Activated naive CD4-positive, alpha-beta T cell treated with anti-CD3 and anti-CD28 coated beads, Interleukin-2, amount 50 U/mL, for 24 hours (primary cell): ENCODE data around the gene PLA2G1B.
"Not testable (repeated sequence)": the region's sequence is repeated elsewhere in the genome, so short reads cannot be mapped to it uniquely, and the experiment has no call there.

ENCODE experiments used
- H3K27ac Mint-ChIP-seq: one replicate; pipeline ENCODE4 v1.8.0; 2021; ENCODE audit warnings: mild to moderate bottlenecking, mixed read lengths
- H3K27me3 Mint-ChIP-seq: one replicate; pipeline ENCODE4 v1.8.0; 2021; ENCODE audit warnings: mixed read lengths
- H3K36me3 Mint-ChIP-seq: one replicate; pipeline ENCODE4 v1.8.0; 2021; ENCODE audit warnings: mixed read lengths
- H3K4me1 Mint-ChIP-seq: one replicate; pipeline ENCODE4 v1.8.0; 2021; ENCODE audit warnings: mixed read lengths
- H3K4me3 Mint-ChIP-seq: one replicate; pipeline ENCODE4 v1.8.0; 2021; ENCODE audit warnings: mild to moderate bottlenecking, mixed read lengths
- H3K9me3 Mint-ChIP-seq: one replicate; pipeline ENCODE4 v1.8.0; 2021; ENCODE audit warnings: mixed read lengths

Gene PLA2G1B

DNA sequence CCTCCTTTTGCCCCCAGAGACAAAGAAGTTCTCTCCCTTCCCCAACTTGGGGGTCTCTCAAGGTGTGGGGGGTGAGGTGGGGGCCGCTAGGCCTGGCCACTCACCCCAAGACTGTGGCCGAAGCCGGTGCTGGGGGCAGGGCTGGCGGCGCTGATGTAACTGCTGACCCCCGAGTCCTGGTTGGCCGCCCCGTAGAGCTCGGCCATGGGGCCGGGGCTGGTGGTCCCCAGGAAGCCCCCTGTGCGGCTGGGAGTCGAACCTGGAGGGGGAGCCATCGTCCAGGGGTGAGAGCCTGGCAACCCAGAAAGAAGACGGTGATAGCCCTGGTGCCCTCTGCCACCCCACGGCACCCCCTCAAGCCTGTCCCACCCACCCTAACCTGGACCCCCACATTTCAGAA is 18.5 kb upstream of the PLA2G1B start:
- peak overlapping the region; percentile 37 for H3K27ac Mint-ChIP-seq
- H3K4me3 Mint-ChIP-seq: no peak overlapping the region
- no peaks in the 10 kb centered on the region for H3K4me1 Mint-ChIP-seq
- no peaks in the 10 kb centered on the region for H3K9me3 Mint-ChIP-seq
- no peaks in the 10 kb centered on the region for H3K27me3 Mint-ChIP-seq
- no peaks in the 10 kb centered on the region for H3K36me3 Mint-ChIP-seq

DNA sequence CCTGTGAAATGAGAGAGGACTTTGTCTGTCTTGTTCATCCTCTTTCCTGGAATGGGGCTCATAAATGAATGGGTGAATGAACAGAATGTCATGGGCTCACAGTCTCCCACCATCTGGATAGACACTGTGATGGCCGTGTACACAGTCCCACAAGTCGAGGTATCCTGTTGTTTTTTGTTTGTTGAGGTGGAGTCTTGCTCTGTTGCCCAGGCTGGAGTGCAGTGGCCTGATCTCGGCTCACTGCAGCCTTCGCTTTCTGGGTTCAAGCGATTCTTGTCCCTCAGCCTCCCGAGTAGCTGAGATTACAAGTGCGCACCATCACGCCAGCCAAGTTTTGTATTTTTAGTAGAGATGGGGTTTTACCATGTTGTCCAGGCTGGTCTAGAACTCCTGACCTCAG is 16.1 kb upstream of the PLA2G1B start:
- Mint-ChIP-seq H3K36me3 (no peaks in the 10 kb centered on the region), H3K9me3 (no peaks in the 10 kb centered on the region), H3K4me3 (no peak overlapping the region), H3K27ac (no peak overlapping the region), H3K27me3 (no peaks in the 10 kb centered on the region), H3K4me1 (no peaks in the 10 kb centered on the region)

GRCh38 chr12:120343039-120343537 is 15.5 kb upstream of the PLA2G1B start:
- no peak overlapping the region for H3K27ac Mint-ChIP-seq
- H3K27me3 Mint-ChIP-seq: no peaks in the 10 kb centered on the region
- H3K4me3 Mint-ChIP-seq: no peak overlapping the region
- peaks cover under 1% of the 10 kb centered on the region for H3K9me3 Mint-ChIP-seq
- H3K4me1 Mint-ChIP-seq: no peaks in the 10 kb centered on the region
- H3K36me3 Mint-ChIP-seq: no peaks in the 10 kb centered on the region

DNA sequence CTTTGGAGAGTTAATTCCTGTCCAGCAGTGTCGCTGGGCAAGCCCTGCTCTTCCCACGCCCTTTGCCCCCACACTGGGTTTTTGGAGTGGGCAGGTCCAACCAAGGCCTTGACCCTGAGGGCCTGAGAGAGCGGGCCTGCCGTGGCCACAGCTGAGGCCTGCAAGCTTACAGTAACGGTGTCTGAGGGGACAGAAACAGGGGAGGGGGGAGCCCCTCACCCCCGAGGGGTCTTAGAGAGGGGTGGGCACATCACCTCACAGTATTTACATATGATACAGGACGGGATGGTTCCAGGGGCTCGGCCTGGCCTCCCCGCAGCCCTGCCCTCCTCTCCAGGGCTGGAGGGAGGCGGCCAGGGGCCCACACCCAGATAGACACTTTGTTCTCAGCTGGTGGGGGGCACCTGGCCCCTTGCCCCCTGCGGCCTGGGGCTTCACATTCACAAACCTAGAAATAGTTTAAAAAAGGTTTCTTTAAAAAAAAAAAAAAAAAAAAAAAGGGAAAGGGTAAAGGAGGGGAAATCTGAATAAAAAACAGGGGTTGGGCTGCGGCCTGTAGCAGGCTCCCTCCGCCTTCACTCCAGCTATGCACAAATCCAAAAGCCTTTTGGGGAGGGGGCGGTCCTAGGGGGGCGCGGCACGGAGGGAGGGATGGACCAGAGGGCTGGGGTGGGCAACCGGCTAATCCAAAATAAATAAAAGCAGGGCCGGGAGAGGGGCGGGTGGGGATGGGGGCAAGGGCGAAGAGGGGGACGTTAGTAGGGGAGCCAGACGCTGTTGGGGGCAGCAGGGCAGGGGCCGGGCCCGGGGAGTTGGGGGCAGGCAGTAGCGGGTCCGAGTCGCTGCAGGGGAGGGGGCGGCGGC is 14.8 kb upstream of the PLA2G1B start:
- H3K4me3 Mint-ChIP-seq: no peak overlapping the region
- H3K27me3 Mint-ChIP-seq: no peaks in the 10 kb centered on the region
- H3K36me3 Mint-ChIP-seq: peaks cover 3% of the 10 kb centered on the region
- no peak overlapping the region for H3K27ac Mint-ChIP-seq
- H3K4me1 Mint-ChIP-seq: no peaks in the 10 kb centered on the region
- H3K9me3 Mint-ChIP-seq: peaks cover 7% of the 10 kb centered on the region

- H3K27ac Mint-ChIP-seq: no peak overlapping the region
- peaks cover 16% of the 10 kb centered on the region for H3K9me3 Mint-ChIP-seq
- no peak overlapping the region for H3K4me3 Mint-ChIP-seq
- peaks cover 4% of the 10 kb centered on the region for H3K36me3 Mint-ChIP-seq
- no peaks in the 10 kb centered on the region for H3K4me1 Mint-ChIP-seq
- no peaks in the 10 kb centered on the region for H3K27me3 Mint-ChIP-seq
These were observed 11.7 kb upstream of the PLA2G1B start for GRCh38 chr12:120339256-120339655.

- H3K27ac Mint-ChIP-seq: no peak overlapping the region
- H3K4me1 Mint-ChIP-seq: no peaks in the 10 kb centered on the region
- no peak overlapping the region for H3K4me3 Mint-ChIP-seq
- peaks cover 16% of the 10 kb centered on the region for H3K9me3 Mint-ChIP-seq
- peaks cover 4% of the 10 kb centered on the region for H3K36me3 Mint-ChIP-seq
- H3K27me3 Mint-ChIP-seq: no peaks in the 10 kb centered on the region
These were observed 10.2 kb upstream of the PLA2G1B start for GRCh38 chr12:120337730-120338129.

DNA sequence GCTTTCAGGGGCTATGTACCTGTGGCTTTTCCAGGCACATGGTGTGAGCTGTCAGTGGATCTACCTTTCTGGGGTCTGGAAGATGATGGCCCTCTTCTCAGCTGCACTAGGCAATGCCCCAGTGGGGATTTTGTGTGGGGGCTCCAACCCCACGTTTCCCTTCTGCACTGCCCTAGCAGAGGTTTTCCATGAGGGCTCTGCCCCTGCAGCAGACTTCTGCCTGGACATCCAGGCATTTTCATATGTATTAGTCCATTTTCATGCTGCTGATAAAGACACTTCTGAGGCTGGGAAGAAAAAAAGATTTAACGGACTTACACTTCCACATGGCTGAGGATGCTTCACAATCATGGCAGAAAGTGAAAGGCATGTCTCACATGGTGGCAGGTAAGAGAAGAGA is 8.8 kb upstream of the PLA2G1B start:
- not testable (repeated sequence) for H3K36me3 Mint-ChIP-seq, H3K4me3 Mint-ChIP-seq, H3K27me3 Mint-ChIP-seq, H3K4me1 Mint-ChIP-seq, H3K27ac Mint-ChIP-seq
- peaks cover 16% of the 10 kb centered on the region for H3K9me3 Mint-ChIP-seq

DNA sequence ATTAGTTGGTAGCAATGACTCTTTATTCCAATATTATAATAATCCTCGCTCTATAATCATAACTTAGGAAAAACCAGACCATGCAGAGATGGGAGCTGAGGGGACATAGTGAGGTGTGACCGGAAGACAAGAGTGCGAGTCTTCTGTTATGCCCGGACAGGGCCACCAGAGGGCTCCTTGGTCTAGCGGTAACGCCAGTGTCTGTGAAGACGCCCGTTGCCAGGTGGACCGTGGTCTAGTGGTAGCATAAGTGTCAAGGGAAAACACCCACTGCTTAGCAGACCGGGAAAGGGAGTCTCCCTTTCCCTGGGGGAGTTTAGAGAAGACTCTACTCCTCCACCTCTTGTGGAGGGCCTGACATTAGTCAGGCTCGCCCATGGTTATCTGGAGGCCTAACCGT is 7.9 kb upstream of the PLA2G1B start:
- H3K27me3 Mint-ChIP-seq, H3K27ac Mint-ChIP-seq, H3K36me3 Mint-ChIP-seq, H3K4me3 Mint-ChIP-seq, H3K4me1 Mint-ChIP-seq: not testable (repeated sequence)
- H3K9me3 Mint-ChIP-seq: peaks cover 16% of the 10 kb centered on the region

GRCh38 chr12:120332523-120332922 is 4.9 kb upstream of the PLA2G1B start:
- H3K4me1 Mint-ChIP-seq: no peaks in the 10 kb centered on the region
- H3K4me3 Mint-ChIP-seq: no peak overlapping the region
- peaks cover 2% of the 10 kb centered on the region for H3K36me3 Mint-ChIP-seq
- no peak overlapping the region for H3K27ac Mint-ChIP-seq
- H3K27me3 Mint-ChIP-seq: no peaks in the 10 kb centered on the region
- H3K9me3 Mint-ChIP-seq: peaks cover 9% of the 10 kb centered on the region

GRCh38 chr12:120332041-120332440 is 4.5 kb upstream of the PLA2G1B start:
- Mint-ChIP-seq H3K4me1 (no peaks in the 10 kb centered on the region), H3K9me3 (peaks cover 6% of the 10 kb centered on the region), H3K4me3 (no peak overlapping the region), H3K27me3 (no peaks in the 10 kb centered on the region), H3K36me3 (no peaks in the 10 kb centered on the region), H3K27ac (no peak overlapping the region)

- Mint-ChIP-seq H3K27me3 (no peaks in the 10 kb centered on the region), H3K36me3 (no peaks in the 10 kb centered on the region), H3K4me3 (no peak overlapping the region), H3K4me1 (no peaks in the 10 kb centered on the region), H3K27ac (no peak overlapping the region), H3K9me3 (peaks cover 6% of the 10 kb centered on the region)
These were observed 3.8 kb upstream of the PLA2G1B start for GRCh38 chr12:120331390-120331789.

DNA sequence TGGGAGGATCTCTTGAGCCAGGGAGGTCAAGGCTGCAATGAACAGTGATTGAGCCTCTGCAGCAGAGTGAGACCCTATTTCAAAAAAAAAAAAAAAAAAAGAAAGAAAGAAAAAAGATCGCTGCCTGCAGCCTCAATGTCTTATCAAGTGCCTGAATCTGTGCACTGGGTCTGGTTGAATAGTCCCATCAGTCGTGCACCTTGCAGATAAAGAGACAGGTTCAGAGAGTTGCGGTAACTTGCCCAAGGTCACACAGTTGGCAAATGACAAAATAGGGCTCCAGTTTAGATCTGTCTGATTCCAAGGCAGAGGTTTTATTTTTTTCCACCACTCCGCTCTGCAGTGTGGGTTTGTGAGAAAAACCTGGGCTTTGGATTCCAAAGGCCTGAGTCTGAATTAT is 649 bp upstream of the PLA2G1B start:
- Mint-ChIP-seq H3K36me3 (no peaks in the 10 kb centered on the region), H3K4me3 (no peak overlapping the region), H3K27me3 (no peaks in the 10 kb centered on the region), H3K9me3 (no peaks in the 10 kb centered on the region), H3K4me1 (peaks cover 11% of the 10 kb centered on the region), H3K27ac (no peak overlapping the region)

DNA sequence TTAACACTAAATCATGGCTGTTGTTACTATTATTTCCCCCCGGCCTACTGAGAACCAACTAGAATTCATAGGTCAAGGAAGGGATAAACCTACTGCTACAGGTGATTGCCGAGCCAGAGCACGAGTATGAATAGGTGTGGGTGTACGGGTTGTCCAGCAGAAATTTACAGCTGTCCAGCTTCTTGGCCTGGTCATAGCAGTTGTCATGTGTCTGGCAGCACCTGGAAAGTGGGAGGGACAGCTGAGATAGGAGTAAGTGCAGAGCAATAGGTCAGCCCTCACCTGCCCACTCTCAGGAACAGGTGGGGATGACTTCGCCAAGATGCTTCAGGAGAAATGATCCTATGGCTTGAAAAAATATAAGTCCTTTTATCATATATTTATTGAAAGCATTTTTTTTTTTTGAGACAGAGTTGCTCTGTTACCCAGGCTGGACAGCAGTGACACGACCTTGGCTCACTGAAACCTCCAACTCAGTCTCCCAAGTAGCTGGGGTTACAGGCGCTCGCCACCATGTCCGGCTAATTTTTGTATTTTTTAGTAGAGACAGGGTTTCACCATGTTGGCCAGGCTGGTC is 2.6 kb downstream of the PLA2G1B start:
- H3K4me1 Mint-ChIP-seq: peaks cover 11% of the 10 kb centered on the region
- no peak overlapping the region for H3K4me3 Mint-ChIP-seq
- no peaks in the 10 kb centered on the region for H3K27me3 Mint-ChIP-seq
- H3K27ac Mint-ChIP-seq: no peak overlapping the region
- H3K9me3 Mint-ChIP-seq: no peaks in the 10 kb centered on the region
- H3K36me3 Mint-ChIP-seq: no peaks in the 10 kb centered on the region

DNA sequence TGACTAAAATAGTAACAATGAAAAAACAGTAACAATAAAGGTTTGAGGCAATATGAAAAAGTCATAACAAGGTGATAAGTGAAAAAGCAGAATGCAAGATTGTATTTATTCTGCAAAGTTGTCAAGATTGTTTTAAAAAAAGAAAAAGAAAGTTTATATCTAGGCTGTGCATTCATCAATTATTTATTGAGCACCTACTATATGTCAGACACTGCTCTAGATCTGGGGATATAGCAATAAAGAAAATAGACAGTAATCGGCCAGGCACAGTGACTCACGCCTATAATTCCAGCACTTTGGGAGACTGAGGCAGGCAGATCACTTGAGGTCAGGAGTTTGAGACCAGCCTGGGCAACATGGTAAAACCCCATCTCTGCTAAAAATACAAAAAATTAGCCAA is 3.8 kb downstream of the PLA2G1B start:
- H3K27ac Mint-ChIP-seq: peak overlapping the region; percentile 18
- no peaks in the 10 kb centered on the region for H3K36me3 Mint-ChIP-seq
- H3K9me3 Mint-ChIP-seq: no peaks in the 10 kb centered on the region
- H3K4me1 Mint-ChIP-seq: peaks cover 11% of the 10 kb centered on the region
- H3K27me3 Mint-ChIP-seq: no peaks in the 10 kb centered on the region
- no peak overlapping the region for H3K4me3 Mint-ChIP-seq

- Mint-ChIP-seq H3K36me3 (no peaks in the 10 kb centered on the region), H3K4me3 (no peak overlapping the region), H3K9me3 (no peaks in the 10 kb centered on the region), H3K4me1 (peaks cover 24% of the 10 kb centered on the region), H3K27ac (no peak overlapping the region), H3K27me3 (no peaks in the 10 kb centered on the region)
These were observed 6.0 kb downstream of the PLA2G1B start for GRCh38 chr12:120321382-120322202.
